ENCODE data around the gene CNNM3.
"Not testable (repeated sequence)": the region's sequence is repeated elsewhere in the genome, so short reads cannot be mapped to it uniquely, and the experiment has no call there.

Gene CNNM3

DNA sequence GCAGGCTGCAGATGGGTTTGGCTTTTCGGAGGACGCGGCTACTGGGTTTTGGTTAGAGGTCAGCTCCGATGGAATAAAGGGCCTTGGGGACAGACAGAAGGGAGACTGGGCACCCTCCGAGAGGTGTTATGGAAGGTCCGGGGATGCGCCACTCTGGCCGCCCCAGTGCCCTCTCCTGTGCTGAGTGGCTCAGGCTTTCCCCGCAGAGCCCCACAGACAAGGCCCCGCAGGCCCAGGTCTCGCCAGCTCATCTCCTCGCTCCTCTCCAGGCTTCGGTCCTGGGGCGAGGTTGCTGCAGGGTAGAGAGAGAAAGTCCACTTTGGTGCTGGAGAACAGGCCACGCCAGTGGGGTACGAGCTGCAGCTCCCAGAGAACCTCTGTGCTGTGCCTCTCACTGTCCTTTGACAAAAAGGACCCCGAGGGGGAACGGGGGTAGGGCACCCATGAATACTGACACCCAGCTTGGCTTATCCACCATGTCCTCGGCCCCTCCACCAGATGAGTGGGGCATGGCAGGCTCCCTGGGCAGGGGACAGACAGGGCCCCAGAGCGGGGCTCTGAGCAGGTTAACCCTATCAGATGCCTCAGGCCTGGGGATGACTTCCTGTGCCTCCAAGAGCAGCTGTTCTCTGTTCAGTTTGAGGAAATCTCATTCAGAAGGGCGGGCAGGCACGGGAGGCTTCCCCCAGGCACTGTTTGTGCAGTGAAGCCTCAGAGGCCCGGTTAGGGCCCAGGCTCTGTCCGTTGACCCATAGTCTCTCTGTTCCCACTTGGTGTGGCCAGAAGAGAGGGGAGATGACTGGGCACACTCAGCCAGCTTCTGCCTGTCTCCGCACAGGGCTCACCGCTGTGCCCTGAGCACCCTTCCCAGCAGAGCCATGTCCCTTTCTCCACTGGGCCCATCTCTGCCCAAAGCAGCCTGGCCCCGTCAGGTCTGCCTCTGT lies 15.7 kb upstream of the CNNM3 start:
- no peak for DNase-seq

DNA sequence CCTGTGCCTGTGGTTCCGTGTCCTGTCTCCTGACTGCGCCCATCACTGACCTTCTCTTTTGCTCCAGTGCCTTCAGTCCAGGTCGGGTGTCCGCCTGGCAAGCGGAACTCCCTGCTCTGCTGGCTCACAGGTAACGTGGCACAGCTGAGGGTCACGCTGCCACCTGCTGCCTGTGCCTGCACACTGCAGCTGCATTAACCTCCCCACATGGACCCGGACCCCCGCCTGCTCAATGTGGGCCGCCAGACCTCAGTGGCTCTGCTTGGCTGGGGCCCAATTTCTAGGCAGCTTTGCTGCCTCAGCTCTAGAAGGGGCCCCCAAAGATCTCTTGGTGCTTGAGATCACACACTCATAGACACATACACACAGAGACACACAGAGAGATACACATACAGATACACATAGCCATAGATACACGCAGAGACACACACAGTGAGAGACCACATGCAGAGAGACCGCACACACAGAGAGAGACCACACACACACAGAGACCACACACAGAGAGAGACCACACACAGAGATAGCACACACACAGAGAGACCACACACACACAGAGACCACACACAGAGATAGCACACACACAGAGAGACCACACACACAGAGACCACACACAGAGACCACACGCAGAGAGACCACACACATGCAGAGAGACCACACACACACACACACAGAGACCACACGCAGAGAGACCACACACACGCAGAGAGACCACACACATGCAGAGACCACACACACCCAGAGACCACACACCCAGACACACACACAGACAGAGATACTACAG lies 14.9 kb upstream of the CNNM3 start:
- no peak for DNase-seq

DNA sequence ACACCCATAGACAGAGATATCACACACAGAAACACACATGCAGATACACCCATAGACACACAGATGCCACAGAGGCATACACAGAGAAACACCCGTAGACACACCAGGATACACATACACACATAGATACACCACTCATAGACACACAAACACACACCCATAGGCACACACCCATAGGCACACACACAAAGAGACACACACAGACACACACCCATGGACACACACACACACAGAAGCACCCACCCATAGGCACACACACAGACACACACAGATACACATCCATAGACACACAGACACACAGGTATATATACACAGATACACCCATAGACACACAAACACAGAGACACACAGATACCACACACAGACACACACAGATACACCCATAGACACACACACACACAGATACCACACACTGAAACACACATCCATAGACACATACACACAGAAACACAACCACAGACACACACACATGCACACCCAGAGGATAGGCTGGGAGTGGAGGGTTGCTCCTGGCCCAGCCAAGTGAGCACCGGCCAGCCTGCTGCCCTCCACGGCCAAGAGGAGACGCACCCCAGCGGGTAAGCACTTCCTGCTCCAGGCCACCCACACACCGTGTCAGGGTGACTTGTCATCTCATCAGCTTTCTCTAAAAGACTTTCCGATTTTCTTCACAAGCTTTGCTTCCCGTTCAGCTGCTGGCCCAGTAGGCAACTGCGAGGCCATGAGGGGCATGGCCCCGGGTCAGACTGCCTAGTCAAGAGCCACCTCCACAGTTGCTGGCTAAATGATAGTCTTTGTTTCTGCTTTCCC lies 14.1 kb upstream of the CNNM3 start:
- no peak for DNase-seq

DNA sequence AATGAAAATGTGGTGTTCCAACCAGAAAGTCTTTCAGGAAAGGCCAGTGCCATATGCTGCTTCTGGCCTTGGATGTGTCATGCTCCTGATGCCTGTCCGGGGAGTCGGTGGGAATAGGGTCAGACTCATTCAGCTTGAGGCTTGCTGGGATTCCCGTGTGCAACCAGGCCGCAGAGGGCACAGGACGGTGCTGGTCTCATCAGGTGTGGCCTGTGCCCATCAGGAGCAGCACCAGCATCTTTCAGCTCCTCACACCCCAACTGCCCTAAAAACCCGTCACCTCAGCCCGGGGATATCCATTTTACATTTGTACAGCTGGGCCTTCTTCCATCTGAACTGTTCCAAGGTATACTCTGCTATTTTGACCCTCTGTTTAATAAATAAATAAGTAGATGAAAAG lies 13.3 kb upstream of the CNNM3 start:
- no peak for DNase-seq

DNA sequence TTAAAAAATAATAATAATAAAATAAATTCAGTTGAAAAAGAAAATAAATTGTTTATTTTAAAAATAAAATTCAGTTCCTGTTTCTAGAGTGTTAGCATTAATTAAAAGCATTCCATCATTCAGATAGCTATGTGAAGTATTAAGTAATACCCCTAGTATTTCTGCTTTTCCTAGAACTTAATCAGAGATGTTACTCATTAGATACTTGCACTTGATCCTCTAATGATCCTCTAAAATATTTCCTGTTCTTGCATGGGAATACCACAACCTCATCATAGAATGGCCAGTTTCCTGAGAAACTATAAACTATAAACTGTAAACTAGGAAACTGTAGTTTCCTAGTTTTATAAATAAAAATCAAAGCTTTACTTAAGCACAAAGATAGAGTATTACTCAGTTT lies 11.1 kb upstream of the CNNM3 start:
- DNase-seq: no peak

DNA sequence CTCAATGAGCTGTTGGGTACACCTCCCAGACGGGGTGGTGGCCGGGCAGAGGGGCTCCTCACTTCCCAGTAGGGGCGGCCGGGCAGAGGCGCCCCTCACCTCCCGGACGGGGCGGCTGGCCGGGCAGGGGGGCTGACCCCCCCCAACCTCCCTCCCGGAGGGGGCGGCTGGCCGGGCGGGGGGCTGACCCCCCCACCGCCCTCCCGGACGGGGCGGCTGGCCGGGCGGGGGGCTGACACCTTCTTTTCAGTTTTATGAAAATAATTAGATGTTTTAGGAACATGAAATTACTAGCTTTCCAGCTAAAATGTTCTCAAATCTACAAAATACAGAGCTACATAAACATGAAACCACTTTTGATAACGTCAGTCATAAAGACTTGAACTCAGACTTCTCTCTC lies 10.1 kb upstream of the CNNM3 start:
- DNase-seq: not testable (repeated sequence)

DNA sequence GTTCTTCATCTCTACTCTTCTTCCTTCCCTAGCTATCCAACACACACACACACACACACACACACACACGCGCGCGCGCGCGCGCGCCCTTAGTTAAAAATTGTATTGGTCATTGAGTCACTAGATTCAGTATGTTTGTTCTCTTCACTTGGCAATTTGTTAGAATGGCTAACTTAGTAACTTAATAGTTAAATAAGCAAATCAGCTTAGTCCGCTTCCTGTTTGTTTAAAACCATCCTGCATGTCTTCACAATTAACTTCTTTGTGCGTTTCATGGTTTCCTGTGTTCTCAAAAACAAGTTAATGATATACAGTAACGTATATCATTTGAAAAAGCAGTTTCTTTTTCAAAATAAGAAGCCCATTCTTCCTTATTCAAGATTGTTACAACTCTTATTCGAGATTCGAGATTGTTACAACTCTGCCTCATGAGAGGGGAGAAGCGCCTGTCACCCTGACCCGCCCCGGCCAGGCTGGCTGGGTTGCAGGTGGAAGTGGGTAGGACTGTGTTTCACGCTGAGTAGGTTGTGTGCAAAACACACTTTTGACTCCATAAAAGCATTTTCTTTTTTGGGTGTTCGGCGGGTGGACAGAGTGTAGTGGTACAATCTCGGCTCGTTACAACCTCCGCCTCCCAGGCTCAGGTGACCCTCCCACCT lies 9.5 kb upstream of the CNNM3 start:
- no peak for DNase-seq

DNA sequence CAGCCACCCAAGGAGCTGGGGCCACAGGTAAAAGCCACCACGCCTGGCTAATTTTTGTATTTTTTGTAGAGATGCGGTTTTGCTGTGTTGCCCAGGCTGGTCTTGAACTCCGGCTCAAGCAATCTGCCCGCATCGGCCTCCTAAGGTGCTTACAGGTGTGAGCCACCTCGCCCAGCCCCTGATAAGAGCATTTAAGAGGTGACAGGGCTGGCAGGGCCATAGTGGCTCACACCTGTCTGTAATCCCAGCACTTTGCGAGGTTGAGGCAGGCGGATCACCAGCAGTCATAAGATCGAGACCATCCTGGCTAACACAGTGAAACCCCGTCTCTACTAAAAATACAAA lies 9.0 kb upstream of the CNNM3 start:
- DNase-seq: no peak

DNA sequence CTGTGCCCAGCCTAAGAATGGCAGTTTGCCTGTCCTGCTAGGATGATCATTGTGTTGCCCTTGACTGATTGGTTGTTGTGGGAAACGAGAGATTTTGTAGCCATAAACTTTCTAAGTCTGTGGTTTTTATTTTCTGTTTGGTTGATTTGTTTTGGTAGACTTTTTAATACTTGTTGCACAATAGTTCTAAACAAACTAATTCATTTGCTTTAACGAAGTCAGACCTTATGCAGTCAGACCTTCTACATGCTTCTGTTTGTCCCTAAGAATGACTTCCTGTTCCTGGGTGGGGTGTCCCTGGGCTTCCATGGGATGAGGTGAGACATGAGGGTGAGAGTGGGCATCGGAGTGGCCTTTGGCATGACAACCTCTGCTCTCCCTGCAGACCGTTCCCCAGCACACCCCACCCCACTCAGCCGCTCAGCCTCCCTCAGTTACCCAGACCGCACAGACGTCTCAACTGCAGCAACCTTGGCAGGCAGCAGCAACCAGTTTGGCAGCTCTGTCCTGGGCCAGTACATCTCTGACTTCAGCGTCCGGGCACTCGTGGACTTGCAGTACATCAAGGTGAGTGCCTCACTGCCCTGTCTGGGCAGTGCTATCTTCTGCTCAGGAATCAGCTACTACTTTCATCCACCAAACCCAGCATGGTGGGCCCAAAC lies 7.8 kb upstream of the CNNM3 start:
- no peak for DNase-seq

DNA sequence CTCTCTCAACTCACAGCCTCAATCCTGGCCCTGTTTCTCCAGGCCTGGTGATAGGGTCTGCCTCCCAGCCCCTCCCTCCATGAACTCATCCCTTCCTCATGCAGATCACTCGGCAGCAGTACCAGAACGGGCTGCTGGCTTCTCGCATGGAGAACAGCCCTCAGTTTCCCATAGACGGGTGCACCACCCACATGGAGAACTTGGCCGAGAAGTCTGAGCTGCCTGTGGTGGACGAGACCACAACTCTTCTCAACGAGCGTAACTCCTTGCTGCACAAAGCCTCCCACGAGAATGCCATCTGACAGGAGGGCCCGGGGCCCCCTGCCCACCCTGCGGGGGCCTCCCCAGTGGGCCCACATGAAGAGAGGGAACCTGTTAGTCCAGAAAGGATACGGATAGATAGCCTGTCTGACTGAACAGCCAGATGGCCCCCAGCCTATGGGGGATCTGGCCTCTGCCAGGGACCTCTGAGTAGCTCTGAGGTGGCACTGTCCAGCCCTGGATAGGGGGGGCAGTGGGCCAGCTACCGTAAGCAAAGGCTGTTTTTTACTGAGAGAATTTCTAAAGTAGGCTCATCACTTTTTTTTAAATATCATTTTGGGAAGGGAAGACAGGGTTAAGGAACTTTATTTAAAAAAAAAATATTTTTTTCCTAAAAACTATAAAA lies 6.7 kb upstream of the CNNM3 start:
- DNase-seq: no peak

DNA sequence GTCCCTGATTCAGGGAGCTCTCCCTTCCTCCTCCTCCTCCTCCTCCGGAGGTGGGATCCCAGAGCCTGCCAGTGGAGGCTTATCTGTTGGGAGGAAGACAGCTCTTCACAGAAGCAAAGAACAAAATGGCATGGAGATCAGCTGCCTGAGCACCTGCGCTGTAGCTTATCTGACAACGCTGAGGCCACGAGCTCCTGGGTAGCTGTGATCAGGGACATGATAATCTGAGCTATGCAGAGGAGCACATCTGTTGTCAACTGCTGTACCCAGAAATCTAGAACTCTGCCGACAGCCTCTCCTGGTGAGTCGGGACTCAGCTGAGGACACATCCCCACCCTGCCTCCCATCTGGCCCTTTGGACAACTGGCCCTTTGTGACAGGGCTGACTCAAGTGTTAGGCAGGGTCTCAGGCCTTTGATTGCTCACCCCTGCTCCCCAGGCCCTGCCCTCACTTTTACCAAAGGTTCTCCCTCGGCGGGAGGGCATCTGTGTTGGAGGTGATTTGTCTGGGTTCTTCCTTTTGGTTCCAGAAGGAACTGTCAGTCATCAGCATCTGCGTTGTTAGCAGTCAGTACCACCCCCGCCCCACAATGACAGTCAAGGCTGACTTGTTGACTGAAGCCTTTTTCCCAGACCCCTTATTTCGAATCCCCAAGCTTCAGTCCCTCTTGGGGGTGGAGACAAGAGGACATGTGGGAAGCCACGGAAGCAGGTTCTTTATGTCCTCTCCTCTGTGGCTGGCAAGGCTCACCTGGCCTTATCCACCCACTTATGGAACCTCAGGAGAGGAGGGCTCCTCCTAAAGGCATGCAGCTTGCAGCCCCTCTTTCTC lies 5.9 kb upstream of the CNNM3 start:
- DNase-seq: no peak

DNA sequence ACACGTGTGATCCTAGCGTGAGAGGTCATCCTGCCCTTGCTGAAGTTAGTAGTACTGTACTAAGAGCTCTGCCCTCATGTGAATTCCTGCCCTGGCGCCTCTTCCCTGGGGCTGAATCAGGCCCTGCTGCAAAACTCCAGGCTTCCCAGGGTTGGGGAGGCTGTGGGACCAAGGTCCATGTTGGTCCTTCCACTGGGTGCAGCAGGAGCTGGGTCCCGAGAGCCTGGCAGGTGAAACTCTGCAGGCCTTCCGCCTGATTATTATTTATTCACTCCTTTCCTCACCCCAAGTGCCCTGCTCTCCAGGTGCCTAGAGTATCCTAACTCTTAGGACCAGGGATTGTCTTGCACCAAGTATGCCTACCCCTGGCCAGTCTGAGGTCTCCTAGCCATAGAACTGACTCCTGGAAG lies 5.3 kb upstream of the CNNM3 start:
- no peak for DNase-seq

DNA sequence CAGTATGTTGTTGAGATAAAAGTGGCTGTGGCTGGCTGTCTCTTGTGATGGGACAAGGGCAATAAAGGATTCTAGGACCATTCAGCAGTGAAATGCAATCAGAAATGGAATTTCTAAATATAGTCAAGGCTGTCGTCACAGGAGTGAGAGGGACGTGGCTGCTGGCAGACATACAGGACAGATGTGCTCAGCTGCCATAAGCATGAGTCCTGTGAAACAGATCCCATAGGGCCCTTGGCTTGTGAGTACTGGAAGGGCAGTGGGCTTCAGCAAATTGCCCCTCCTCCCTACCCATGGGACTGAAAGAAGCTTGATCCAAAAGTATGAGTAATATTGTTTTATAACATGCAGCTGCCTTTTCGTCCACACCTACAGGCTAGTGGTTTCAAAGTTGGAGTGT lies 4.2 kb upstream of the CNNM3 start:
- DNase-seq: no peak

DNA sequence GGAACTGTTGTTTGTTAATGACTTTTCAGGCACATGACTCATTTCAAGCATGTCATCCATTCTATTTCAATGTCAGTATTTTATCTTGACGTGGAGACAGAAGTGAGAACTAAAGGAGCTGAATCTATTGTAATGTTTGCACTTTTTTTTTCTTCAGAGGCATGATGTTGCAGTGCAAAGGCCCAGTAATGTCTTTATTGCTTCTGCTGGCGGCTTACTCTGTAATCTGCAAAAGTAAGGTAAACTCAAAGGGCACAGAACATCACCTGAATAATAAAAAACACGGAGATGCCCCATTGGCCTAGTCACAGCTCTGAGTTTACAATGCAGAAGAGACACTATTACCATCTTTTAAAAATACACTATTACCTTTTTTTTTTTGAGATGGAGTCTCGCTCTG lies 2.4 kb upstream of the CNNM3 start:
- DNase-seq: no peak

DNA sequence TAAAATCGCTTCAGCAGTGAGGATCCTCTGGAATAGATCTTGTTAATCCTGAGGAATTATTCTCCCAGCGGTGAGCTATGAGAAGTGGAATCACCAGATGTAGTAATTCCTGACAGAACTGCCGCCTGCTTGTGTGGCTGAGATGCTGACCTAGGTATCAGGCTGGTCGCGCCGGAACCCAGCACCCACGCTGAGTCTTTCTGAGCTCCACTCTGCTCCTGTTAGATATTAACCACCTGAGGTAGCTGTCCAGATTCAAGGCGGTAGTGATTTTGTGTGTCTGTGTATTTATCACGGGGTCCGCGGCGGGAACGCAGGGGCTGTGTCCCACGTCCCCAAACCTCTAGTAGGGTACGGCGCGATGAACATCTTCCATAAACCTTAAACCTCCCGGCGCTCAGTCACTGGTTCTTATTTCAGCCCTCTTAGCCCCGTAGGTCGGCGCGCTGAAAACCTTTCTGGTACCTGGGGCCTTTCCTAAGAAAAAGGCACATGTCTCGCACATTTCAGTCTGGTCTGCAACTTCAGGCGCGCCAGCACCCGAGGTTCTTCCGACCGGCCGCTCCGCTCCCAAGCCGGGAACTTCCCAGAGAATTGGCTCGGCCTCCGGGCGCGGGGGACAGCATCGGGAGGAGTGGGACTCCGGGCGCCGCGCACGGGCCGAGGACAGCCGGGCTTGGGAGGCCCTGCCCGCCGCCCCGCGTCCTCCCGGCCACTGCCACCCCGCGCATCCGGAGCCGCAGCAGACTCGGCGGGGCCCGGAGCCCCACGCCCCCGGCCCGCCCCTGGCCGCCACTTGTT lies 542 bp upstream of the CNNM3 start:
- no peak for DNase-seq

DNA sequence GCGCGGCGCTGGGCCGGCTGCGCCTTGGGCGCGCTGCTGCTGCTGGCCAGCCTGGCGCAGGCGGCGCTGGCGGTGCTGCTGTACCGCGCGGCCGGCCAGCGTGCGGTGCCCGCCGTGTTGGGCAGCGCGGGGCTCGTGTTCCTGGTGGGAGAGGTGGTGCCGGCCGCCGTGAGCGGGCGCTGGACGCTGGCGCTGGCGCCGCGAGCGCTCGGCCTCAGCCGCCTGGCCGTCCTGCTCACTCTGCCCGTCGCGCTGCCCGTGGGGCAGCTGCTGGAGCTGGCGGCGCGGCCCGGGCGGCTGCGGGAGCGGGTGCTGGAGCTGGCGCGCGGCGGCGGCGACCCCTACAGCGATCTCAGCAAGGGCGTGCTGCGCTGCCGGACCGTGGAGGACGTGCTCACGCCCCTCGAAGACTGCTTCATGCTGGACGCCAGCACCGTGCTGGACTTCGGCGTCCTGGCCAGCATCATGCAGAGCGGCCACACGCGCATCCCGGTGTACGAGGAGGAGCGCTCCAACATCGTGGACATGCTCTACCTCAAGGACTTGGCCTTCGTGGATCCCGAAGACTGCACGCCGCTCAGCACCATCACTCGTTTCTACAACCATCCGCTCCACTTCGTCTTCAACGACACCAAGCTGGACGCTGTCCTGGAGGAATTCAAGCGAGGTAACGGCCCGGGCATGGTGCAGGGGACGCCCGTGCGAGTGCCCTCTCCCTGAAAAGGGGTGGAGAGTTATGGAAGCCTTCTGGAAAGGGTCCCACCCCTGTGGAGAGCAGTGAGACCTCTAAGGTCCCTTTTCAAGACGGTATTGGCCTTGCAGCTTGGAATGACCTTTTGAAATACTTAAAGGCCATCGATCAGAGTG lies 1.0 kb downstream of the CNNM3 start:
- no peak for DNase-seq

DNA sequence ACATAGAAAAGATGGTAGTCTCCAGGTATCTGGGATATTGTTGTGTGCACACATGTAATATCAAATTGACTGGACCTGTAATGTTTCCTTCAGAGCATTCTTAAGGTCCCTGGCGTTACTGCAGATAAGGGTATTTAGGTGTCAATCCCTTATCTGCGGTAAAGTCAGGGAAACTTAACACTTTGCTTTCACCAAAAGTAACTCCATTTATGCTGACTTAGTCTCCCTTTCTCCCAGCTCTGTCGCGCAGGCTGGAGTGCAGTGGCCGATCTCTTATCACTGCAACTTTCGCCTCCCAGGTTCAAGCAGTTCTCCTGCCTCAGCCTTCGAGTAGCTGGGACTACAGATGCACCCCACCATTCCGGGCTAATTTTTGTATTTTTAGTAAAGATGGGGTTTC lies 1.8 kb downstream of the CNNM3 start:
- no peak for DNase-seq

DNA sequence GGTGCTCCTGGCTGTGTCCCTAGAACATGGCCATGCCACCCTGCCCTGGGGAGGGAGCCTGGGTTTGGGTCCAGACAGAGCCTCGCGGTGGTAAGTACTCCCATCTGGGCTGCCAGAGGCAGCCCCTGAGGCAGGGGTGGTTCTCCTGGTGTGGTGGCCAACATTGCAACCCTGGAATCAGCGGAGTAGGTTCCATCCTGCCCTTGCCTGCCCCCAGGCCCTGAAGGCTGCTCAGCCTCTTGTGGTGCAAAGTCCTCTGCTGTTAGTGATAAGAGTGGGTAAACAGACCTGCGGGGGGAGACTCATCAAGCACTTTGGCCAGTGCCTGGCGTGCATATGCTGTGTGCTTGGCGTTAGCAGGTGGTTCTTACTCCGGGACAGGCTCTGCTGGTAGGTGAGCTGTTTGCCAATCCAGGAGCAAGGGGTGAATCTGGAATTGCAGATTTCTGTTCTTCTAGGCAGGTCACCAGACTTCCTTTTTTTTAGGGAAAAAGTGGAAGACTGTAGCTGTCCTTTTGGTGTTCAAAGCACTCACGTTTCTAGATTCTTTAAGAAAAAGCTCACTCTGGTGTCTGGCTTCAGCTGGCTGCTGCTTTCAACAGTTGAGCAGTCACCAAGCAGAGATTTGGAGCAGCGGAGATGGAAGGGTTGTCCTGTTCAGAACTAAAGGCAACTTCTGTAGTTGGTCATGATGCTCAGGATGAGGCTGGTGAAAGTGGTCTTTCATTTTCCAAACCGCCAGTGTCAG lies 3.2 kb downstream of the CNNM3 start:
- DNase-seq: no peak
